ENCODE data around the gene AARSD1.

The AARSD1 gene

DNA sequence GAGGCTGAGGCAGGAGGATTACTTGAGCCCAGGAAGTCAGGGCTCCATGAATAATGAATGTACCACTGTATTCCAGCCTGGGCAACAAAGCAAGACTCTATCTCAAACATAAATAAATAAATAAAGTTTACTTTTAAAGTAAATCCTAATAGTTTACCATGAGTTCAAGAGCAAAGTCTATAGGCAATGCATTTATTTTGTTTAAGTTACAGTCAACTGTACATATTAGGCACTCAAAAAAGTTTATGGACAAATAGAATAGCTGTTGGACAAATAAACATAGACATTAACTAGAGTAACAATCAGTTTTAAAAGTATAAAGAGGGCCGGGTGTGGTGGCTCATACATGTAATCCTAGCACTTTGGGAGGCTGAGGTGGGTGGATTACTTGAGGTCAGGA, 3.7 kb upstream of the AARSD1 start:
- TF ChIP-seq CTCF (IDR thresholded peaks at IDR 0.05; ENCODE audit: borderline replicate concordance, control extremely low read depth, extremely low read depth, insufficient read depth, missing control alignments) = no peak
- DNase-seq (ENCODE audit: low spot score) = no peak
- in situ Hi-C loops (cut with MboI; ENCODE audit: low sequenced_read_pairs, unreplicated experiment) = no loop called here

DNA sequence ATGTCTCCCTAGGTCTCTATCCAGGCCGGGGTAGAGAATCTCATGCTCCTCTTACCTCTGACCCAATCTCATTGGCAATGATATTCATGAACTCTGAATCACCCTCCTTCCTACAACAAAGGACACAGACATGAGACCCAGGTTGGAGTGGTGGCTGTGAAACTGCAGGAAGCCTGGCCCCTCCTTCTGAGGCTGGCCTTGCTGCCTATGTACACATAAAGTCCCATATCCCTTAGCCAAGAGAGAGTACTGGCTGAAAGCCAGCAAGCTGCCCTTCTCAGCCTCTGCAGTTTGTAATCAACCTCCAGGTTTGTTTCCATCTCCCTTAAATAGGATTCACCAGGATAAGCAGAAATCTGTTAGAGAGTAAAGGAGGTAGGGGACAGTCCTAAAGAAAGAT, 10.6 kb downstream of the AARSD1 start:
- no peak for DNase-seq (ENCODE audit: low spot score)
- no peak for TF ChIP-seq CTCF (IDR thresholded peaks at IDR 0.05; ENCODE audit: borderline replicate concordance, control extremely low read depth, extremely low read depth, insufficient read depth, missing control alignments)
- in situ Hi-C loops (cut with MboI; ENCODE audit: low sequenced_read_pairs, unreplicated experiment) = no loop called here

DNA sequence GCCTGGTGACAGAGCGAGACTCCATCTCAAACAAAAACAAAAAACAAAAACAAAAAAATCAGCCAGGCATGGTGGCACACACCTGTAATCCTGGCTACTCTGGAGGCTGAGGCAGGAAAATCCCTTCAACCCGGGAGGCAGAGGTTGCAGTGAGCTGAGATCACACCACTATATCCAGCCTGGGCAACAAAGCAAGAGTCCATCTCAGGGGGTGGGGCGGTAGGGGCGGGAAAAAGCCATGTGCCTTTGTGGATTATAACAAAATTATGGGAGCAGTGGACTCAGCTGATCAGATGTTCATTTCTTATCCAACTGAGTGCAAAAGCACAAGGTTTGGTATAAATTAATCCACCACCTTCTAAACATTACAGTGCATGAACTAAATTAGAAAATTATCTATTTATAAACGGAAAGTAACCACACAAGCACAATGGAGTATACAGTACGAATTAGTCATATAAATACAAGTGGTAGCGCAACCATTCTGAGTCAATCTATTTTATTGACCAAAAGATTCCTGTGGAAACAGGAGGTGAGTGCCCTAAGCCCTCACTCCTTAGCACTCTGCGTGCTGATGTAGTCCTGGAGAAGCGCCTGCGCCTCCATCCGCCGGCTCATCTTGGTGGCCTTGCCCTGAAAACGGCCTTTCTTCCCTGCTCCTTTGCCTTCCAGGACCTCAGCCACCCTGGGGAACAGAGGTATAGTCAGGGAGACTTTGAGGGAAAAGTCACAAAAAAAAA, 14.0 kb downstream of the AARSD1 start:
- in situ Hi-C loops (cut with MboI; ENCODE audit: low sequenced_read_pairs, unreplicated experiment) = no loop called here
- no peak for TF ChIP-seq CTCF (IDR thresholded peaks at IDR 0.05; ENCODE audit: borderline replicate concordance, control extremely low read depth, extremely low read depth, insufficient read depth, missing control alignments)
- DNase-seq (ENCODE audit: low spot score) = no peak

GRCh38 chr17:42946812-42947211, 17.4 kb downstream of the AARSD1 start:
- no peak for DNase-seq (ENCODE audit: low spot score)
- no peak for TF ChIP-seq CTCF (IDR thresholded peaks at IDR 0.05; ENCODE audit: borderline replicate concordance, control extremely low read depth, extremely low read depth, insufficient read depth, missing control alignments)
- in situ Hi-C loops (cut with MboI; ENCODE audit: low sequenced_read_pairs, unreplicated experiment) = no loop called here

GRCh38 chr17:42944211-42944610, 20.0 kb downstream of the AARSD1 start:
- in situ Hi-C loops (cut with MboI; ENCODE audit: low sequenced_read_pairs, unreplicated experiment) = no loop called here
- TF ChIP-seq CTCF (IDR thresholded peaks at IDR 0.05; ENCODE audit: borderline replicate concordance, control extremely low read depth, extremely low read depth, insufficient read depth, missing control alignments) = no peak
- DNase-seq (ENCODE audit: low spot score) = no peak

DNA sequence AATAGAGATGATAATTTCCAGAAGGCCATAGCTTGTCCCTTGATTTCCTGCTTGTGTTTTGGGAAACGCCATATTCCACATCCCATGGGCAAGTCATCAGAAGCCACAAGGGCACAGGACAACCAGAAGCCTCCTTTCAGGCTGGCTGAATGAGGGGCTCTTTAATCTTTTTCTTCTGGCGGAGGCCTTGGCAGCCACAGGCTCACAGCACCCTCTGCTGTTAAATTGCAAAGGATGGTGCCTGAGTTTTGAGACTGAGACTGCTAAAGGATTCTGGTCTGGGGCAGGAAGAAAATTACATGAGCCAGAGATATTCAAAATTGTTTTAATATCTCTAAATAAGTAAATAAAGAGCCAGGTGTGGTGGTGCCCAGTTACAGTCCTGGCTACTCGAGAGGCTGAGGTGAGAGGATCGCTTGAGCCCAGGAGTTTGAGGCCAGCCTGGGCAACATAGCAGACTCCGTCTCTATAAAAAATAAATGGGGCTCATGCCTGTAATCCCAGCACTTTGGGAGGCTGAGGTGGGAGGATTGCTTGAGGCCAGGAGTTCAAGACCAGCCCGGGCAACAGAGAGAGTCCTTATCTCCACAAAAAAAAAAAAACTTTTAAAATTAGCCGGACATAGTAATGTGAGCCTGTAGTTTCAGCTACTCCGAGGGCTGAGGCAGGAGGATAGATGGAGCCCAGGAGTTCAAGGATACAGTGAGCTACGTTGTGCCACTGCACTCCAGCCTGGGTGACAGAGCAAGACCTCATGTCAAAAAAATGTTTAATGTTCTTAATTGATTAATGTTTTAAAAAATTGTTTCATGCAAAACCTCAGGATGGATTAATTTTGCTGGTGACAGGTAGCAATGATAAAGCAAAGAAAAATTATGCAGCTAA, 26.3 kb downstream of the AARSD1 start:
- DNase-seq (ENCODE audit: low spot score) = peak; percentile 59
- in situ Hi-C loops (cut with MboI; ENCODE audit: low sequenced_read_pairs, unreplicated experiment) = no loop called here
- peak; percentile 43 for TF ChIP-seq CTCF (IDR thresholded peaks at IDR 0.05; ENCODE audit: borderline replicate concordance, control extremely low read depth, extremely low read depth, insufficient read depth, missing control alignments)
